ENCODE data around the gene MYO1A. TPM values are rescaled to one million over a fixed set of nuclear protein-coding genes. Genes with fewer than 3 reads are reported as not detected.

MYO1A gene
- total RNA-seq, 1 experiment from 2014 or later = 9.3 TPM

GRCh38 chr12:56998316-56998715 is 51.6 kb downstream of the MYO1A start:
- Histone ChIP-seq H3K27me3 (replicated peaks; ENCODE audit: control insufficient read depth, insufficient read depth, low read length) (no peaks in the 10 kb centered on the region), H3K36me3 (ENCODE audit: control insufficient read depth, insufficient read depth, low read length) (peaks cover 2% of the 10 kb centered on the region), H3K4me1 (peaks cover 11% of the 10 kb centered on the region), H3K4me3 (ENCODE audit: low read depth, low read length) (no peak overlapping the region), H3K9me3 (no peaks in the 10 kb centered on the region)
- Mint-ChIP-seq H3K9me3 (ENCODE audit: unreplicated experiment) (no peaks in the 10 kb centered on the region), H3K4me3 (ENCODE audit: unreplicated experiment) (no peak overlapping the region), H3K36me3 (ENCODE audit: insufficient read depth, unreplicated experiment) (peaks cover 23% of the 10 kb centered on the region), H3K27me3 (ENCODE audit: insufficient read depth, unreplicated experiment) (no peaks in the 10 kb centered on the region), H3K27ac (ENCODE audit: unreplicated experiment) (no peak overlapping the region), H3K4me1 (ENCODE audit: low read depth, unreplicated experiment) (peaks cover 6% of the 10 kb centered on the region)
- intact Hi-C loops (cut with micrococcal nuclease; ENCODE audit: unreplicated experiment) = no loop called here
- no TSS peak for BruUV-seq (replicated peaks)
- DNase-seq = no peak
- ChIA-PET CTCF (no interaction called here), POLR2A (interaction anchor here (0.7 kb wide), 1 partner anchor 20 kb away, joined by 5 read pairs; no protein-coding TSS in a partner anchor)
- TF ChIP-seq, protein P1, sequence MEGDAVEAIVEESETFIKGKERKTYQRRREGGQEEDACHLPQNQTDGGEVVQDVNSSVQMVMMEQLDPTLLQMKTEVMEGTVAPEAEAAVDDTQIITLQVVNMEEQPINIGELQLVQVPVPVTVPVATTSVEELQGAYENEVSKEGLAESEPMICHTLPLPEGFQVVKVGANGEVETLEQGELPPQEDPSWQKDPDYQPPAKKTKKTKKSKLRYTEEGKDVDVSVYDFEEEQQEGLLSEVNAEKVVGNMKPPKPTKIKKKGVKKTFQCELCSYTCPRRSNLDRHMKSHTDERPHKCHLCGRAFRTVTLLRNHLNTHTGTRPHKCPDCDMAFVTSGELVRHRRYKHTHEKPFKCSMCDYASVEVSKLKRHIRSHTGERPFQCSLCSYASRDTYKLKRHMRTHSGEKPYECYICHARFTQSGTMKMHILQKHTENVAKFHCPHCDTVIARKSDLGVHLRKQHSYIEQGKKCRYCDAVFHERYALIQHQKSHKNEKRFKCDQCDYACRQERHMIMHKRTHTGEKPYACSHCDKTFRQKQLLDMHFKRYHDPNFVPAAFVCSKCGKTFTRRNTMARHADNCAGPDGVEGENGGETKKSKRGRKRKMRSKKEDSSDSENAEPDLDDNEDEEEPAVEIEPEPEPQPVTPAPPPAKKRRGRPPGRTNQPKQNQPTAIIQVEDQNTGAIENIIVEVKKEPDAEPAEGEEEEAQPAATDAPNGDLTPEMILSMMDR (IDR thresholded peaks at IDR 0.05; ENCODE audit: insufficient read depth in 1 of 2, low read depth in 1 of 2, low read length in 1 of 2, severe bottlenecking in 1 of 2, unreplicated experiment in 1 of 2) = no peak

GRCh38 chr12:56996793-56997545 is 53.0 kb downstream of the MYO1A start:
- no TSS peak for BruUV-seq (replicated peaks)
- TF ChIP-seq, protein P1 (IDR thresholded peaks at IDR 0.05; ENCODE audit: insufficient read depth in 1 of 2, low read depth in 1 of 2, low read length in 1 of 2, severe bottlenecking in 1 of 2, unreplicated experiment in 1 of 2) = no peak
- Histone ChIP-seq H3K36me3 (ENCODE audit: control insufficient read depth, insufficient read depth, low read length) (no peaks in the 10 kb centered on the region; the same call in 1 of the 2 replicates), H3K4me1 (peaks cover 5% of the 10 kb centered on the region), H3K4me3 (ENCODE audit: low read depth, low read length) (no peak overlapping the region), H3K27me3 (replicated peaks; ENCODE audit: control insufficient read depth, insufficient read depth, low read length) (no peaks in the 10 kb centered on the region), H3K9me3 (no peaks in the 10 kb centered on the region)
- Mint-ChIP-seq H3K36me3 (ENCODE audit: insufficient read depth, unreplicated experiment) (peaks cover 12% of the 10 kb centered on the region), H3K27ac (ENCODE audit: unreplicated experiment) (no peak overlapping the region), H3K4me3 (ENCODE audit: unreplicated experiment) (no peak overlapping the region), H3K9me3 (ENCODE audit: unreplicated experiment) (no peaks in the 10 kb centered on the region), H3K27me3 (ENCODE audit: insufficient read depth, unreplicated experiment) (no peaks in the 10 kb centered on the region), H3K4me1 (ENCODE audit: low read depth, unreplicated experiment) (no peaks in the 10 kb centered on the region)
- DNase-seq = no peak
- ChIA-PET POLR2A (no interaction called here), CTCF (no interaction called here)
- intact Hi-C loops (cut with micrococcal nuclease; ENCODE audit: unreplicated experiment) = no loop called here

DNA sequence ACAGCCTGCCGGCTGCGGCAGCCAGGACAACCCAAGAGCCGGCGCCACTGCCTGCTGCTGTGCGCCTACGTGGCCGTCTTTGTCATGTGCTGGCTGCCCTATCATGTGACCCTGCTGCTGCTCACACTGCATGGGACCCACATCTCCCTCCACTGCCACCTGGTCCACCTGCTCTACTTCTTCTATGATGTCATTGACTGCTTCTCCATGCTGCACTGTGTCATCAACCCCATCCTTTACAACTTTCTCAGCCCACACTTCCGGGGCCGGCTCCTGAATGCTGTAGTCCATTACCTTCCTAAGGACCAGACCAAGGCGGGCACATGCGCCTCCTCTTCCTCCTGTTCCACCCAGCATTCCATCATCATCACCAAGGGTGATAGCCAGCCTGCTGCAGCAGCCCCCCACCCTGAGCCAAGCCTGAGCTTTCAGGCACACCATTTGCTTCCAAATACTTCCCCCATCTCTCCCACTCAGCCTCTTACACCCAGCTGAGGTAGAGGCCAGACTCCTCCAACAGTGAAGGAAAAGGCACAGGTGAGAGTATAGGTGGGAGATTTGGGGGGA is 53.9 kb downstream of the MYO1A start:
- Mint-ChIP-seq H3K4me3 (ENCODE audit: unreplicated experiment) (no peak overlapping the region), H3K9me3 (ENCODE audit: unreplicated experiment) (no peaks in the 10 kb centered on the region), H3K27me3 (ENCODE audit: insufficient read depth, unreplicated experiment) (no peaks in the 10 kb centered on the region), H3K27ac (ENCODE audit: unreplicated experiment) (no peak overlapping the region), H3K36me3 (ENCODE audit: insufficient read depth, unreplicated experiment) (peaks cover 4% of the 10 kb centered on the region), H3K4me1 (ENCODE audit: low read depth, unreplicated experiment) (no peaks in the 10 kb centered on the region)
- Histone ChIP-seq H3K9me3 (no peaks in the 10 kb centered on the region), H3K4me1 (no peaks in the 10 kb centered on the region), H3K36me3 (ENCODE audit: control insufficient read depth, insufficient read depth, low read length) (no peaks in the 10 kb centered on the region; the same call in 1 of the 2 replicates), H3K27me3 (replicated peaks; ENCODE audit: control insufficient read depth, insufficient read depth, low read length) (no peaks in the 10 kb centered on the region), H3K4me3 (ENCODE audit: low read depth, low read length) (no peak overlapping the region)
- no TSS peak for BruUV-seq (replicated peaks)
- POLR2A ChIA-PET = no interaction called here
- TF ChIP-seq, protein P1 (IDR thresholded peaks at IDR 0.05; ENCODE audit: insufficient read depth in 1 of 2, low read depth in 1 of 2, low read length in 1 of 2, severe bottlenecking in 1 of 2, unreplicated experiment in 1 of 2) = no peak
- CTCF ChIA-PET = no interaction called here
- intact Hi-C loops (cut with micrococcal nuclease; ENCODE audit: unreplicated experiment) = no loop called here
- no peak for DNase-seq

All from Caco-2 (cell line).